Activated CD8-positive, alpha-beta memory T cell treated with anti-CD3 and anti-CD28 coated beads, Interleukin-2, amount 50 U/mL, for 48 hours (primary cell): ENCODE results near the gene LYRM2.

Experiments used
- DNase-seq: peaks from one replicate; pipeline ENCODE4 v3.0.0-alpha.2; 2020

LYRM2 gene

DNA sequence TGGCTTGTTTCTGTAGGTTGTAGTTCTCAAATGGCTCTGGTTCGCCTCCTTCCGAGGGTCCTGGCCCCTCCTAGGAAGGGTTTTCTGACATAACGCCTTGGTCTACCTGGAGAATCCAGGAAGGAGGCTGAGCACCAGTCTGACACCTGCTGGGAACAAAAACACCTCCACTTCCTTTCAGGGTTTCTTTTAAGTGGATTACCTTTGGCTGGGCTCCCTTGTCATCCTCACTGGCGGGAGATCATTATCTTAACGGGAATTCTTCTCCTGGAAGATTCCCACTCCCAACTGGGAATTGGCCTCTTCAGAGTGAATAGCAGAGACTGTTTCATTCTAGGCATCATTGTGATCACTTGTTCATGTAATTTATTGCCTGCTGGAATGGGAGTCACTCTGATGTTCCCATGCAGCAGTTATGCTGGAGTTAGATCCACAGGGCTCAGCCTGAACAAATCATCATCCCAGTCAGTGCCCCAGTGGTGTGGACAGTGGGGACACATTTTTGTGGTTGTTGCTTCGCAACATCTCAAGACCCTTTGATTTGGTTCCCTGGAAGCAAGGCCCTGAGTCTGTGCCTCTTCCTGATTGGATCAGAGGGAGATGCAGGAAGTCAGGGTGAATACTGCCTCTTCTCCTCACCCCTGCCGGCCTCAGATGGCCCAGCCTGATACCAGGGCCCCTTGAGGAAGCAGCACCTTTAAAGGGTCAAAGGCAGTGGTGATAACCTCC is 49.1 kb downstream of the LYRM2 start:
- no peak for DNase-seq

DNA sequence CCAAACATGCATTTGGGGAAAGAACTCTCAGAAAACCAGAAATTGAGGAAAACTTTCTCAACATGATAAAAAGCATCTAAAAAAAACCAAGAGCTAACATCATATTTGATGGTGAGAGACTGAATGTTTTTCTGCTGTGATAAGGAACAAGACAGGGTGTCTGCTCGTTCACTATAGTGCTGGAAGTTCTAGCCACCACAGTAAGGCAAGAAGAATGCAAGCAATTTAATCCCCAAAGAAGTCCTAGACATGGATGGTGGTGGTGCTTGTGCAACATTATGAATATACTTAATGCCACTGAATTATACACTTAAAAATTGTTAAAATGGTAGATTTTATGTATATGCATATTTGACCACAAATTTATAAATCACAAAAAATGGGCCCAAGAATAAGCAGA is 53.4 kb downstream of the LYRM2 start:
- no peak for DNase-seq

DNA sequence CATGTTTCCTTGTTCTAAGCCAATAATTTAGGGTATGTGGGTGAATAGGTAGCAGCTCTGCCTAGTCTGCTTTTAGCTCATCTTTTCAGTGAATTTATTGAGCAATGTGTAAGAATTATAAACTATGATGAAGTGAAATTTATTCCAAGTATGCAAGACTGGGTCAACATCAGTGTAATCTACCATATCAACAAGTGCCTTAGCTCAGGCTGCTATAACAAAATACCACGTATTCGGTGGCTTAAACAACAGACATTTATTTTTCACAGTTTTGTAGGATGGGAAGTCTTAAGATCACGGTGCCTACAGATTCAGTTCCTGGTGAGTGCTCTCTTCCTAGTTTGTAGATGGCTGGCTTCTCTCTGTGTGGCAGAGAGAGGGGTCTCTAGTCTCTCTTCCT is 54.0 kb downstream of the LYRM2 start:
- DNase-seq = no peak

DNA sequence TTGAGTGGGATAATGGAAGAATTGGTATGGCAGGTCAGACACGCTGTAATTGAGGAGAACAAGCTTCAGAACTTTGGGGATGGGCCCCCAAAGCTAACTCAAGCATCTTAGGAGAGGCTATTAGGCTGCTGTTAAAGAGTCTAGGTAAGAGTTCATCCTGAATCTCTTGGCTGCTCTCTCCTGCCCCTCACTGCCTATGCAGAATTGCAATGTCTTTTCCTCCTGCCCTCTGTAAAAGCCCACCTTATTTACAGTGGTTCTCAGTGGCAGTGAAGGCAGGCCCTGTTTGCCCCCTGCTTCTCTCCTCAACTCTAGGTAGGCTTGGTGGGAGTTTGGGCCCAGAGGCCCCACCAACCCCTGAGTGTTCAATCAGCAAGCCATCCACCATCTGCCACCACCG is 55.0 kb downstream of the LYRM2 start:
- no peak for DNase-seq

DNA sequence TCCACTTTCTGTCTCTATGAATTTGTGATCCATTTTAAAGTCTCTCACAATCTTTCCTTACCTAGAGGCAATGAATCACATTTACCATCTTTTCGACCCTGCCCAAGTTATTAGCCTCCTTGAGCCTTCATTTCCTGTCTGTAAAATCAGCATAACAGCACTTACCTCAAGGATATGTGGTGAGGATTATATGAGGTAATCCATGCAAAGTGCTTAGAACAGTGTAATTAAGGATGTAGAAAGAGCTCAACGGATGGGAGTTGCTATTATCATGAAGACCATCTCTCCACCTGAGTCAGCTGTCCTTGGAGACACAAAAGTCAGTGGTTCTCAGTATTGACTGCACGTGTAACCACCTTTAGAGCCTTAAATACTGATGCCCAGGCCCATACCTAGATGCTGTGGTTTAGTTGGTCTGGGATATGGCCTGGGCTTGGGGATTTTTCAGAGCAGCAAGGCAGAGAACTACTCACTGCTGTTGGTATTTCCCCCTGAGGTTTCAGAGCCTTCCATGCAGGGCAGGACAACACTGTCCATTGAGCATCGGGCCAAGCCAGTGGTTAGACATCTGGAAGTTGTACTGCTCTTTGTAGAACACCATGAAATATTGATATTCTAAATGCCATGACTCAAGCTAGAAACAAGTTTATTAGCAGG is 55.8 kb downstream of the LYRM2 start:
- DNase-seq = no peak

DNA sequence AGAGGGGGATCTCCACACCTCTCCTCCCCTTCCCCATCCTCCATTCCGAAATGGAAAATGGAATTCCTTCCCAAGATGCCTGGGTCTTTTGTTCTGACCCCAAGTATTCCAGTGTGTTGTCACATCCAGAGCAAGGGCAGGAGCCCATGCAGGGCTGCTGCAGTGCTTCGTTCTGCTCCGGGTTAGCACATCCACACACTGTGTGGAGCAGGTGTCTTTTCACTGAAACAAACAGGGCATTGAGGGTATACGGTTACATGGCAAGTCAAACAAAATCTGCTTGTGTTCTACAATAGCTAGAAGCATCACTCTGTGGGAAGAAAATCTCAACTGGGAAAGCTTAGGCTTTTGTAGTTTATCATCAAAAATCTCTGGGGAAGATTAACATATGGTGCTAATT is 56.9 kb downstream of the LYRM2 start:
- no peak for DNase-seq

DNA sequence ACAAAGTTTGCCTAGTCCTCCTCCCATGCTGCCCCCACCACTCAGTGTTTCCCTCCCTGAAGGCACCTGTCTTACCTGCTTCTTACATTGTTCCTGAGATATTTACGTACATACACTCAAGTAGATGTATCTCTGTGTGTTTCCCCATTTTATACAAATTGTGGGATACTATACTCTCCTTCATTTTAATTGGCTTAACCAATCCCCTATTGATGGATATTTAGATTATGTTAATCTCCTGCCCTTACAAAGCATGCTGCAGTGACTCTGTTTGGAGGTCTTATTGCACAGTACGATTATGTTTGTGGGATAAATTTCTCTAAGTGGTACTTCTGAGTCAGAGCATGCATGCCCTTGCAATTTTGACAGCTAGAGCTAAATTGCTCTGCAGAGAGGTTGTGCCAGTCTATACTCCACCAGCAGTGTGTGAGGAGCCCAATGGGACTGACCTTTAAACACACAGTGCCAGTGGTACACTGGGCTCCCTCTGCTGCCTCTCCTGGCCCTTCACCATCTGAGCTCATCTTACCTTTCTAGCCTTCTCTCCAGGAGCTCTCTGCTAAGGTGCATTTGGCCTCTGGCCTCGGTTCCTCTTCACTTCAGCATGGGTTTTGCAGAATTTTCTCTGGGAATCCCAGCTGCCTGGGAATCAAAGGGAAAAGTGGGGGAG is 57.4 kb downstream of the LYRM2 start:
- DNase-seq = no peak

DNA sequence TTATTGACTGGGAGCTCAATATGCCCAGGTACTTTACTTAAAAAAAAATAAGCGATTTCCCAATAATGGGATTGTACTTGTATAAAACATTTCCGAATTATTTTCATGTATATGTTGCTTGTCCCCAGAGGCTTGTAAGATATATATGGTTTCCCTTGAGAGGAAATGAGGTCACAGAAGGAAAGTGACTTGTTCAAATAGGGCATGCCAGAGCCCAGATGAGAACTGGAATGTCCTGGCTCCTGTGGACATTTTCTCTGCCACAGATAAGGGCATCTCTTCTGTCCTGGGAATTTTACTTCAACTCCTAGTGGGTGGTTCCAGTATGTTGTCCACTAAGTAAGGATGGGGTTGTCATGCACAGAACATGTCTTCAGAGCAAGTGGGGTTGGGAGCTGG is 63.0 kb downstream of the LYRM2 start:
- DNase-seq = no peak

DNA sequence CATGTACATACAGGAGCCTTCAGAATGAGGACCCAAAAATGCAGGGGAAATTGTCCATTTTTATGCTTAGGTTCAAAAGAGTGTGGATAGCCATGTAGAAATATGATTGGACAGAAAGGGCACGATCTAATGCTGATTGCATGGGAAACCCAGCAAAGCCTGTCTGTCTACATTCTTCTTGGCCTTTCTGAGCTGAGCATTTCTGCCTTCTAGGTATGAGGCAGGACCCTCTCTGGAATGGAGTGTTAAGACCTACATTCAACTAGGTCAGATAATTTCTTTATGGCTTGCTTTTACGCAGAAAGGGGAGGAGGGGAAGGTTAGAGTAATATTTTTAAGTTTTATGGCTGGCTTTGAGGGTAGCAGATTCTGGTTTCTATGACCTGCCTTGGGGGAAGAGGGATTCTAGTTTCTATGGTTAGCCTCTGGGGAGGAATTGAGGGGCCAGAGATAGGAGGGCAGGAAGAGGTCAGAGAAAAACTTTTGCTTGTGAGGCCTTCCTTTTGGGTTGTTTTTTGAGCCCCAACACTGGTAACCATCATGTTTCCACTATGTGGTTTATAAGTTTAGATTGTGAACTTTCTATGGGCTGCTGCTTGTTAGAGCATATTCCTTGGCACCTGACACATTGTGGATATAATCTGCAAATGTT is 63.5 kb downstream of the LYRM2 start:
- DNase-seq = no peak

DNA sequence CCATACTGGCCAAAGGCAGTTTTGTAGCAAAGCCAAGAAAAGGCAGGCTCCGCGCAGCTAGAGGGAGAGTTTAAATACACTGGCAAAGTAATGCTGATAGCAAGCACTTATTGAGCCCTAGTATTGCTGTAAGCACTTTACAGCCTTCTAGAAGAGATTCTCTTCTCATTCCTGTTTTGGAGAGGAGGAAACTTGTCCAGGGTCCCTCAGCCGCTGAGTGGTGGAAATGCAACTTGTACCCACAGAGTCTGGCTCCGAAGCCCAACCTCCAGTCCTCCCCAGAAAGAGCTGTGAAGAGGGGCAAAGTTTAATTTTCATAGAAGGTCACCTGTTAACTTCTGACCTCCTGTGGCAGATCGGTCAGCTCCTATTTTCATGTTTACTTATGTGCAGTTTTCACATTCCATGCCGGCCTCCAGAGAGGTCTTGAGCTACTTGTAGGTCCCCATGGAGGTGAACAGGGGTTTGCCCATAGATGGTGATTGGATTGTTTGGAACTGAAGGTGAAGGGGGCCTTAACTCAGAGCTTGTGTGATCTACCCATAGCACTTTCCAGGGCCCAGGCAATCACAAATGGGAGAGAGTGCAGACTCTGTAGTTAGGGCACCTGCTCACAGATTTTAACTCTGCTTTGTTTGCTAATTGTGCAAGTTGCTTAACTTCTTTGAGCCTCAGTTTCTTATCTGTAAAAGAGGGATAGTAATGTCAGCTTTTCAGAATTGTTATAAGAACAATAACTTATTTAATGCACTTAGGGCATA is 70.7 kb downstream of the LYRM2 start:
- DNase-seq = no peak

DNA sequence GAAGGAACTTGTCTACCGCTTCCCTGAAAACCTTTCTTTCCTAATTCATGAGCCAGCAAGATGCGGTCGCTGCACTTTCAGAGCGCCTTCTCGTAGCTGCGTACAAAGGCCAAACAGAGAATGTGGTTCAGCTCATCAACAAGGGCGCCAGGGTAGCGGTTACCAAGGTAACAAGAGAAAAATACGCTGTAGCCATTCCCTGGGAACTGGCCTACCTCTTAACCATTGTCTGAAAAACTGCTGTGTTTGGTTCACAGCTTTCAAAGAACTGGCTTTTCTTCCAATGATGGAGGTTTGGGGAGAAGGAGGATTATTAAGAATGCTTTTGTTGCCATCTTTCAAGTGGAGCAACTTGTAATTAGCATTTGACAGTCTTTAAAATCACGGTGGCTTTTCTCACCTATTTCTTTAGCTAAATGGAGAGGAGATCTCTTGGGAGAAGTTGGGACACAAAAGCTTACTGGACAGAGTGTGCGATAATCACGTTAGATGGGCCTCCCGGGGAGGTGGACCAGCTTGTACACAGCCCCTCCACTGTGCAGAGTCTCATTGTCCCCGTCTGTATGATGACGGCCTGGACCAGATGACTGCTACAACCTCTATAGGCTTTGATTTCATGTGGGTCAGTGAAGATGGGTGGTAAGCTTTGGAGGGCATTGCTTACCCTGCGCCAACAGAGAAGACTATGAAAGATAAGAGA is 71.5 kb downstream of the LYRM2 start:
- DNase-seq = no peak

DNA sequence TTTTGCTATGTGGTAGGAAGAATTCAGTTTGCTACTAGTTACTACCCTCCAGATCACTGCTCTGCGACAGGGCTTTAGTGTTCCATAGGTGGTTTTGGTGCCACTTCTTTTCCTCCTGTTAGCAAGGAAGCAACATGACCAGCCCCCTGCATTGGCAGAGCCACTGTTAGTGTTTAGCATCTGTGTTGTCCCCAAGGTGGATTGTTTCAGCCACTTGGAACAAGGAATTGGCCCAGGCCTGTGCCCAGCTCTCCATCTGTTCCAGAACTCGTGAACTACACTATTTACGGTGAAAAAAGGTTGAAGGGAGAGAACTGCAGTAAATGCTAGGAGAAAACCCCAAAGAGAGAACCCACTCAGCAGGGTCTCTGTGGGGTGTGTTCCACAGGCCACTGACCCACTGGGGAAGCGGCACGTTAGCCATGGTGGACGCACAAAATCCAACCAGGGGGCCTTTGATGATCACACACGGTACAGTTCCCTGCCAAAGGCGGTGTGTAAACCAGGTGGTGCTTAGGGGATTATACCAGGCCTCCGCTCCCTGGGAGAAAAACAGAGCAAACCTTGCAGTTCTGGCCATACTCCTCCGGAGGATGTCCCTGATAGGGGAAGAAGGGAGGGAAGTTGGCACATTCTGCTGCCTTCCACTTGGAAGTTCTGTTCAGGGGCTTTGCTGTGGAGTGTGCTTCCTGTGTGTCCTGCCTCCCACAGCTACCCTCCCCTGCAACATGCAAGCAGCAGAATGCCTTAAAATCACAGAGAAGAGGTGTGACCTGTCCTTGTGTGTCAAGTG is 72.3 kb downstream of the LYRM2 start:
- no peak for DNase-seq

DNA sequence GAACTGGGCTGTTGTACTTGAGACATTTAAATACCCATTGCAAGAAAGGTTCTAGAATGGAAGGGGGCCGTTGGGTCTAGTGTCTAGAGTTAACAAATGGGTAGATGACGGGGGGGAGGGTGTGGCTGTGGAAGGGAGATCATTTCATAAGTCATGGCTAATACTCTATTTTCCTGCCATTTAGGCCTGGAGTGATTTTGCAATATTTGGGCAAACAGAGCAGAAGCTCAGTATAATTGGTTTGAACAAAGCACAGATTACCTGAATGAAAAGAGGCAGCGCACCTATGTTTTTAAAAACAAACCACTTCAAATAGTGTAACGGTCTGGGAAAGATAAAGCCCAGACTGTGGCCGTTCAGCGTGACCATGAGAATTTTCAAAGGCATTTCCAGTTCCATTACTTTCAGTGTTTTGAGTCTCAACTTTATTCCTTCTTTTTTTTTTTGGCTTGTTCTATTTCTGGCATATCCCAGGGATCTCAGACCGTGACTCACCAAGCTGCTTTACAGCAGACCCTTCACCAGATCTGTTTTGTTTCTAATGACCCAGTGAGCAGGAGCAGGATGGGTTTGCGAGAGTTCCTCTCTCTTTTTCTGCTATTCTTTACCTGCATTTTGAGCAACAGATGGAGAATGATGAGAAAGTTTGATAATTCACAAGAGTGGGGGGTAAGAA is 73.7 kb downstream of the LYRM2 start:
- no peak for DNase-seq

DNA sequence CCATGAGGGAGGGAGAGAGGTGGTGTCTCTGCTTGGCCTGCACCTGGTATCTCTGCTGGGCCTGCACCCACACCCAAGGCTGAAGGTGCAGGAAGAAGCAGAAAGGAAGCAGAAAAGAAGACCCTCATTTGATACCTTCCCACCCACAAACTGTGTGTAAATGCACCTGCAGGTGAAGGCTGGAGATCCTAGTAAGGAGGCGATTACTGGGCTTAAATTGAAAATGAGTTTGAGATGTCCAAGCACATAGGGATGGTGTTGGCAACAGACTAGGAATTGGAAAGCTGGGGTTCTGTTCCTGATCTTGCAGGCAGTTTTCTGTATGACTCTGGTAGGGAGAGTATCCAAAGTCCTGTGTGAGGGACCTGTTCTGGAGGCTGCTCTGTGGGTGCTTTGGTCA is 74.7 kb downstream of the LYRM2 start:
- no peak for DNase-seq

DNA sequence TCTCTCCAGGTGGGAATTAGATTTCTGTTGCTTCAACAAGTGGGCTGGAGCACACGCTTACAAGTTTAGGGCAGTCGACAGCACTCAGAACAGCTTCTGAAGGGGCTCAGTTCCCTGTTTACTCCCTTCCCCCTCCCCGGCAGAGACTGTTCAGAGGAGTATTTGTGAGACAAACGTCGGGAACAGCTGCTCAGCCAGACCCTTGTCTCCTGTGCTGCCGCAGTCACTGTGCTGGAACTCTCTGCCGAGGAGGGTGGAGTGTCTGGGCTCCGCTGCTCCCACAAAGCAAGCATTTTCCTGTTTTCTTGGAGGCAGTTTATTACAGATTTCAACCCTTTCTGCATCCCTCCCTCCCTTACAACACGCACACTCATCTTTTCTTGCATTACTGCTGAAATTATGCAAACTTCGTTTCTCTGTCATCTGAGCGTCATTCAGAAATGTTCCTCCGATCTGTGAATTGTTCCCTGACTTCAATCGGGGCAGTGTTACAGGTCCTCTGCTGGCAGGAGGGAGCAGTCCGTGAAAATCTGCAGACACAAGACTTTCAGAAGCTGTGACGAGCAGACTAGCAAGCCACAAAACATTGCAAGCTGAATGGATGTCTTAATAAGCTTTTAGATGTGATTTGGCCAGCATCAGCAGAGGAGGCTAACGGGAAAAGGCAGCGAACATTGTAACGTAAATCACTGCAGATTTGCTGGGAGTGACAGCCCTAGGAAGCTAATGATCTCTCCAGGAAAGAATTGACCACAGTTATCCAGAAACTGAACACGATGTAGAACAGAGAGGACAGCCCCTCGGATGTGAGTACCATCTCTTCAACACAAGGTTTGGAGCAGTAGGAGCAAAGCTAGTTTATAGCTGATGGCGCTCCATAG is 76.2 kb downstream of the LYRM2 start:
- no peak for DNase-seq

DNA sequence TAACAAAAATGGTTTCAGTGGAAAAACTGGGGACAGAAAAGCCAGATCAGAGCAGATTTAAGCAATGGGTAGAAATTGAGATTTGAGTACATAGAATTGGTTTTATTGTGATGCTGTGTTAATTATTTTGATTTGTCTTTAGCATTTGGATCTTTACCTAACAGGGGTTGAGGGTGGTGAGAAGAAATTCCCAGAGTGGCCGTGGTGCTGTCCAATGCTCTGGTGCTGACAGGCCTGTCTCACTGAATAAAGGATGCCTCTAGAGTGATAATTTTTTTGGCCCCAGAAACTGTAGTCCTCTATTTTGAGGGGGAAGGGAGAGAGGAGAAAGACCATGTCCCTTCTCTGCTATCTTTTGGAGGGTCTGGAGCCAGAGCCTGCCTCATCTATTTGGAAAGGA is 79.1 kb downstream of the LYRM2 start:
- DNase-seq = no peak

DNA sequence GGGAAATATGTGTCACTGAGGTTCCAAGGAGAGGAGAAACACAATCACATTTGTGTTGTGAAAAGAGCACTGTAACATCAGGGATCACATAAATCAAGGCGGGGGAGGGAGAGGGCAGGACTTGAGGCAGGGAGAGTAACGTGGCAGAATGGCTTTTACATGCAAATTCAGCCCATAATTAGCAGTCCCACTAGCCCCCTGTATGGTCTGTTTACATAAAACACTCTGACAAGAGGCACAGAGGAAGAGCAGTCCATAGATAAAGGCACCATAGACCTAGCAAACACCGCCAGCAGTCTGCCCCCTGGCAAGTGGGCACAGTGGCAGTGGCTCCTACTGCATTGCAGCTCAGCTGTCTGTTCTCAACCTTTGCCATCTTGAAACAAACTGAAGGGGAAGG is 82.7 kb downstream of the LYRM2 start:
- no peak for DNase-seq

DNA sequence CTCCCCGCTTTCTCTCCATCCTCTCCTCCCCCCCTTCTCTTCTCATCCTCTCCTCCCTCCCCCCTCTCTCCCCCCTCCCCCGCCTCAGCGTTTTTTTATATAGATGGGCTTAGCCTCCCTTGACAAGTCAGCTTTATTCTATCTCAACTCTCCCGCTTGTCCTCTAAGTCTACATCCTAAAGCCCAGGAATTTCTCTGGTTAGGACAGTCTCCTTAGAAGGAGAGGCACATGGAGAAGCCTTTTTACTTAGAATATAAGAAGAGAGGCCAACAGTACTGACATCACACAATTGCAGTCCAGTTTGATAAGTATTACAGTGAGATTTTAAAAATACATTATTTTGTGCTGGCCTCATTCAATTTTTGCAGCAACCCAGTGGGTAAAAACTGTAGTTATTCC is 83.5 kb downstream of the LYRM2 start:
- DNase-seq = no peak

DNA sequence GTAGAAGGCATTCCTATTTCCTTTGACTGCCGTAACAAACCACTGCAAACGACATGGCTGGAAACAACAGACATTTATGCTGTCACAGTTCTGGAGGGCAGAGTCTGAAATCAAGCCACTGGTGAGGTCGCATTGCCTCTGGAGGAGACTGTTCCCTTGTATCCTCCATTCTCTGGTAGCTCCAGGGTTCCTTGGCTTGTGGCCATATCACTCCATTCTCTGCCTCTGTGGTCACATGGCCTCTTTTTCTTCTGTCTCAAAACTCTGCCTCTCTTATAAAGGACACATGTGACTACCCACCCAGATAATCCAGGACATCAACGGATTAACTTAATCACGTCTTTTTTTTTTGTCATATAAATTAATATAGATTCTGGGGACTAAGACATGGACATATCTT is 84.4 kb downstream of the LYRM2 start:
- no peak for DNase-seq

DNA sequence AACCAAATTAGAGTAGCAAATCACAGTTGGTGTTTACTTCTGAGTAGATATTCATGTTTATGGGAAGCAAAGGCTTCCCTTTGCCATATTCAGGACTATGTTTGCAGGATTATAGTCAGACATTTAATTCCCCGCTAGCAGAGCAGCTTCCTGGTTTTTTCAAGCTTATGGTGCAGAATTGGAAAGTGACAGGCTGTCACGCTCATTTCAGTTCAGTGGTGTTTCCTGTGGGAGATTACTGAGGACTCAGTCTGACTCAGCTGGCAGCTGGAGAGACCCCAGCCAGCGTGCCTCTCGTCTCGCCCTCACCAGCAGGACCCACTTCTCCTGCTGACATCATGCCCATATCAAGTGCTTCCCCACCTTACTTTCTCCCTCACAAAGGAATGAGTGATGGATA is 85.1 kb downstream of the LYRM2 start:
- DNase-seq = no peak
